ENCODE data around the gene TES.

- no peak for TF ChIP-seq CHD4 (IDR thresholded peaks at IDR 0.05; ENCODE audit: borderline replicate concordance, low read length)
- no peak for TF ChIP-seq SMAD9 (CRISPR knock-in tag; IDR thresholded peaks at IDR 0.05)
- TF ChIP-seq CTCF (CRISPR knock-in tag; IDR thresholded peaks at IDR 0.05), result no peak
- TF ChIP-seq BCL6 (CRISPR knock-in tag; IDR thresholded peaks at IDR 0.05), result no peak
- TF ChIP-seq MAZ (IDR thresholded peaks at IDR 0.05; ENCODE audit: borderline replicate concordance, low read depth, low read length), result no peak
- no peak for TF ChIP-seq MAZ (CRISPR knock-in tag; IDR thresholded peaks at IDR 0.05; ENCODE audit: low read depth)
- no peak for TF ChIP-seq PTBP1 (IDR thresholded peaks at IDR 0.05; ENCODE audit: low read depth, low read length, poor library complexity, severe bottlenecking)
- TF ChIP-seq POLR2A (IDR thresholded peaks at IDR 0.05; ENCODE audit: insufficient read depth in 1 of 2, low read depth in 2 of 2, low read length in 2 of 2), result no peak
- no peak for TF ChIP-seq ETV6 (CRISPR knock-in tag; conservative IDR thresholded peaks at IDR 0.05)
- TF ChIP-seq TCF7L2 (IDR thresholded peaks at IDR 0.05; ENCODE audit: low read depth, low read length), result no peak
- no peak for TF ChIP-seq RAD21 (CRISPR knock-in tag; IDR thresholded peaks at IDR 0.05)
- no peak for TF ChIP-seq RFXANK (CRISPR knock-in tag; IDR thresholded peaks at IDR 0.05)
These were observed 63.6 kb downstream of the TES start for GRCh38 chr7:116273918-116274301.

Measured in HepG2 (cell line).